H1 (cell line): ENCODE measurements around the gene CYBRD1.

ENCODE experiments used
- ATF3 ChIP-seq: IDR thresholded peaks from 2 replicates; pipeline ENCODE4 v1.6.1; 2011; ENCODE audit warnings: low read depth, mild to moderate bottlenecking, low read length; ENCODE audit not compliant: insufficient read depth
- CTCF ChIP-seq, 3 experiments: IDR thresholded peaks; 1 replicate in 2 of 3; 2 replicates in 1 of 3; pipeline versions ENCODE4 v1.5.1 to v1.6.1; 2011; ENCODE audit warnings: low read length in 3 of 3, mild to moderate bottlenecking in 3 of 3, inconsistent platforms in 2 of 3, low read depth in 1 of 3, moderate library complexity in 1 of 3; ENCODE audit not compliant: insufficient read depth in 1 of 3; ENCODE audit errors: control extremely low read depth in 1 of 3
- MAX ChIP-seq: IDR thresholded peaks from 2 replicates; pipeline ENCODE4 v1.6.1; 2012; ENCODE audit warnings: inconsistent platforms
- YY1 ChIP-seq: IDR thresholded peaks from 2 replicates; pipeline ENCODE4 v1.6.1; 2011; ENCODE audit warnings: low read depth, mild to moderate bottlenecking, low read length

GRCh38 chr2:171590116-171590515, 67.8 kb downstream of the CYBRD1 start:
- no peak for TF ChIP-seq CTCF (IDR thresholded peaks at IDR 0.05; ENCODE audit: control extremely low read depth in 1 of 3, insufficient read depth in 1 of 3, low read depth in 1 of 3, low read length in 3 of 3)
- no peak for TF ChIP-seq ATF3
- no peak for TF ChIP-seq MAX
- TF ChIP-seq YY1, result no peak
